ENCODE results near the gene NCOR1.
A peak's percentile ranks its signal among the peaks of the same experiment; 100 is the strongest.

NCOR1 gene

GRCh38 chr17:16001226-16001897 lies 214.0 kb downstream of the NCOR1 start:
- peaks cover 0 to 3% (median 0%) of the 10 kb centered on the region in 5 donors for H3K9me3 ChIP-seq (ENCODE audit: control insufficient read depth in 5 of 5, low read length in 5 of 5)
- peak overlapping the region in 3 of 5 donors; percentile 81 to 91 (median 84) for H3K4me3 ChIP-seq (ENCODE audit: low read depth in 1 of 5, low read length in 5 of 5)
- no peak overlapping the region for H3K9ac ChIP-seq (ENCODE audit: low read length in 5 of 5)
- no peaks in the 10 kb centered on the region for H3K27me3 ChIP-seq (ENCODE audit: control insufficient read depth in 5 of 5, insufficient read depth in 4 of 5, low read length in 5 of 5)
- H3K36me3 ChIP-seq (ENCODE audit: control insufficient read depth in 5 of 5, insufficient read depth in 5 of 5, low read length in 5 of 5): peaks cover 24 to 52% (median 40%) of the 10 kb centered on the region in 5 donors
- H3K4me1 ChIP-seq (ENCODE audit: control insufficient read depth in 5 of 5, insufficient read depth in 5 of 5, low read length in 5 of 5): peaks cover 4 to 34% (median 29%) of the 10 kb centered on the region in 5 donors
- H3K27ac ChIP-seq (ENCODE audit: low read depth, low read length): no peak overlapping the region

- Histone ChIP-seq H3K27ac (ENCODE audit: low read depth, low read length) (peak overlapping the region; percentile 77), H3K4me3 (ENCODE audit: low read depth in 1 of 5, low read length in 5 of 5) (peak overlapping the region; percentile 81 to 92 (median 84)), H3K9ac (ENCODE audit: low read length in 5 of 5) (peak overlapping the region in 4 of 5 donors; percentile 83 to 90 (median 86)), H3K4me1 (ENCODE audit: control insufficient read depth in 5 of 5, insufficient read depth in 5 of 5, low read length in 5 of 5) (peaks cover 4 to 34% (median 29%) of the 10 kb centered on the region in 5 donors), H3K9me3 (ENCODE audit: control insufficient read depth in 5 of 5, low read length in 5 of 5) (peaks cover 0 to 3% (median 0%) of the 10 kb centered on the region in 5 donors), H3K27me3 (ENCODE audit: control insufficient read depth in 5 of 5, insufficient read depth in 4 of 5, low read length in 5 of 5) (no peaks in the 10 kb centered on the region), H3K36me3 (ENCODE audit: control insufficient read depth in 5 of 5, insufficient read depth in 5 of 5, low read length in 5 of 5) (peaks cover 19 to 41% (median 29%) of the 10 kb centered on the region in 5 donors)
Observed at GRCh38 chr17:15999974-16000827, 215.1 kb downstream of the NCOR1 start.

DNA sequence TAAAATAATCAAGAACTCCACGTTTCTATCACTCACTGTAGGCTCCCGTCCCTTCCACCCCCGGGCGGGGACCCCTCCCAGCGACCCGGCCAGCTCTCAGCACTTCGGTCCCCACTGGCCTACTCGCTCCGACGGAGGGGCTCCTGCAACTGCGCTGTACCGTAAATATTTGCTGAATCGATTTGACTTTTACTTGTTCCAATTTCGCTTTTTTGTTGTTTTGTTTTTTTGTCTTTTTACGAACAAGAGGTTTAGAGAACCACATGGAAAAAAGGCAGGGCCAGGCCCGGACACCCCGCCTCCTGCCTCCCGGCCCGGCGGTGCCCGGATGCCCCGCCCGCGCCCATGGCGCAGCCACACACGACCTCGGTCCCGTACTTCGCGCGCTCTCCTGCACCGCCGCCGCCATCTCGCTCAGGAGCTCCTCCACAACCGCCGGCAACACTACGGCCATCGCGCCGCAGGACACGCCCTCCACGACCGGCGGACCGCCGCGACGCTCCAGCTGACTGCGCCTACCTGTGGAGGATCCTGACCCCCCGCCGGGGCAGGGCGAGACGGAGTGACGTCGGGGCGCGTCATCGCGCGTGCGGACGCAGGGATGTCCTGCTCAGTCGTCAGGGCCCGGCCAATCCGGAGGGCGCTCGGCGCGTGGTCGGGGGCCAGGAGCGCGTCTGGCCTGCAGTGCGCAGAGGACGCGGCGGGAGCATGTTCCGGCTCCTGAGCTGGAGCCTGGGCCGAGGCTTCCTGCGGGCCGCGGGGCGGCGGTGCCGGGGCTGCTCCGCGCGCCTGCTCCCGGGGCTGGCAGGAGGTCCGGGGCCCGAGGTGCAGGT lies 216.0 kb downstream of the NCOR1 start, which contains the start of the genes TTC19 and ZSWIM7:
TSS of gene TTC19 (plus strand) at position 684 of the 833 bp plus-strand sequence. CDS start at position 709, 25 bp downstream.
TSS of gene ZSWIM7 (minus strand) at position 564 of the 833 bp plus-strand sequence. CDS start at position 454, 110 bp downstream.
- Histone ChIP-seq H3K27ac (ENCODE audit: low read depth, low read length) (peak within 1 kb of the TSS; percentile 98), H3K36me3 (ENCODE audit: control insufficient read depth in 5 of 5, insufficient read depth in 5 of 5, low read length in 5 of 5) (peaks cover 10 to 33% (median 21%) of the 10 kb centered on the region in 5 donors), H3K4me1 (ENCODE audit: control insufficient read depth in 5 of 5, insufficient read depth in 5 of 5, low read length in 5 of 5) (peaks cover 4 to 32% (median 28%) of the 10 kb centered on the region in 5 donors), H3K27me3 (ENCODE audit: control insufficient read depth in 5 of 5, insufficient read depth in 4 of 5, low read length in 5 of 5) (no peaks in the 10 kb centered on the region), H3K9me3 (ENCODE audit: control insufficient read depth in 5 of 5, low read length in 5 of 5) (peaks cover 0 to 3% (median 0%) of the 10 kb centered on the region in 5 donors), H3K4me3 (ENCODE audit: low read depth in 1 of 5, low read length in 5 of 5) (peak within 1 kb of the TSS; percentile 81 to 92 (median 84)), H3K9ac (ENCODE audit: low read length in 5 of 5) (peak within 1 kb of the TSS; percentile 83 to 92 (median 90))

DNA sequence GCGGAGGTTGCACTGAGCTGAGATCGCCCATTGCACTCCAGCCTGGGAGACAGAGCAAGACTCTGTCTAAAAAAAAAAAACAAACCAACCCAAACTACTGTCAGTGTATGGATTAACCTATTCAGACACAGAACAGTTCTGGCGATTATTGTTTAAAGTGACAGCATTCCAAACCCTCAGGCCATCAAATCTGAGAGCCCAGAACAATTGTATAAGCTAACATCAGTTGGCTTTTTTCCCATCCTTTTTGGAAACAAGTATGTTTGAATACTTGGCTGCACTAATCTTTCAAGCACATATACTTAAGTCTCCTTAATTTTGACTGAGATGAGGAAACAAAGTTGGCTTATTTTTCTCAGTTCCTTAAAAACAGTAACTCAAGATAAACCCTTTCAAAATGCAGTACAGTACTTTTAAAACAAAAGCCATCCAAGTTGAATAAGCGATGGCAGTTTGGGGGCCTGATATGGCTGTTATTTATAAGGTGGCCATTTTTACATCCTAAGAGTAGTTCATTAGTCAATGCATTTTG lies 217.2 kb downstream of the NCOR1 start:
- H3K4me1 ChIP-seq (ENCODE audit: control insufficient read depth in 5 of 5, insufficient read depth in 5 of 5, low read length in 5 of 5): peaks cover 4 to 29% (median 20%) of the 10 kb centered on the region in 5 donors
- peak overlapping the region in 1 of 5 donors; percentile 82 for H3K4me3 ChIP-seq (ENCODE audit: low read depth in 1 of 5, low read length in 5 of 5)
- no peak overlapping the region for H3K9ac ChIP-seq (ENCODE audit: low read length in 5 of 5)
- H3K27me3 ChIP-seq (ENCODE audit: control insufficient read depth in 5 of 5, insufficient read depth in 4 of 5, low read length in 5 of 5): no peaks in the 10 kb centered on the region
- H3K36me3 ChIP-seq (ENCODE audit: control insufficient read depth in 5 of 5, insufficient read depth in 5 of 5, low read length in 5 of 5): peaks cover 0 to 26% (median 11%) of the 10 kb centered on the region in 5 donors
- peaks cover 0 to 3% (median 0%) of the 10 kb centered on the region in 5 donors for H3K9me3 ChIP-seq (ENCODE audit: control insufficient read depth in 5 of 5, low read length in 5 of 5)
- H3K27ac ChIP-seq (ENCODE audit: low read depth, low read length): peak overlapping the region; percentile 98

GRCh38 chr17:15996322-15996721 lies 219.0 kb downstream of the NCOR1 start:
- Histone ChIP-seq H3K36me3 (ENCODE audit: control insufficient read depth in 5 of 5, insufficient read depth in 5 of 5, low read length in 5 of 5) (peaks cover 0 to 15% (median 0%) of the 10 kb centered on the region in 5 donors), H3K27me3 (ENCODE audit: control insufficient read depth in 5 of 5, insufficient read depth in 4 of 5, low read length in 5 of 5) (no peaks in the 10 kb centered on the region), H3K9ac (ENCODE audit: low read length in 5 of 5) (no peak overlapping the region), H3K4me1 (ENCODE audit: control insufficient read depth in 5 of 5, insufficient read depth in 5 of 5, low read length in 5 of 5) (peaks cover 4 to 25% (median 20%) of the 10 kb centered on the region in 5 donors), H3K4me3 (ENCODE audit: low read depth in 1 of 5, low read length in 5 of 5) (no peak overlapping the region), H3K27ac (ENCODE audit: low read depth, low read length) (no peak overlapping the region), H3K9me3 (ENCODE audit: control insufficient read depth in 5 of 5, low read length in 5 of 5) (no peaks in the 10 kb centered on the region)

DNA sequence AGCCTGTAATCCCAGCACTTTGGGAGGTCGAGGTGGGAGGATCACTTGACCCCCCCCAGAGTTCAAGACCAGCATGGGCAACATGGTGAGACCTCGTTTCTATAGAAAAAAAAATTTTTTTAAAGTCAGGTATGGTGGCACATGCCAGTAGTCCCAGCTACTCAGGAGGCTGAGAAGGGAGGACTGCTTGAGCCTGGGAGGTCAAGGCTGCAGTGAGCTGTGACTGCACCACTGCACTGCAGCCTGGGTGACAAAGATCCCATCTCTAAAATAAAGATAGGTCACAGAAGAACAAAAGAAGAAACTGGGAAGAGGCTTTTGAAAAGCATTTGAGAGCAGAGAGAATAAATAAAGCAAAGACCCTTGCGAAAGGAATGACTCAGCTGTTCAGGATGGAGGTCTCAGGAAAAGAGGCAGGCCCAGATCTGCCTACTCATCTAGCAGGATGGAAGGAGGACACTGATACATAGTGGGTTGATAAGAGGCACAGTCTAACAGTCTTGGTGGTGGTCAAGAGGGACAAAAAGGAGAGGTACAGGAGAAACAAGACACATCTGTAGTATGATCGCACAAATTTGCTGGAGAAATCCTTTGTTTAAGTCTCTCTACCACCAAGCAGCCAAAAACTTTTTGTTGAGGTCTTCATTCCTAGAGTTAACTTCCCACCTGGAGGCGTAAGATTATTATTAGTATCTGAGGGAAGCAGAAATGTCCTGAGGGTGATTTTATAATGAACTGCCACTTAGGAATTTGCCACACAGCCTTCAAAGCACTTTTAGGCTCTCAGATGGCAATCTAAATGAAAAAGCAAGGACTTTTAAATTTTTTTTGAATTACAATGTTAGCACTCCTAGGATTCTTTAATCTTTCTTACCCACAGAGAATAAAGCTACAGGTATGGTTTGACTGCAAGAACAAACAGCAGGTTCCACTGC lies 233.4 kb downstream of the NCOR1 start:
- Histone ChIP-seq H3K4me3 (ENCODE audit: low read depth in 1 of 5, low read length in 5 of 5) (no peak overlapping the region), H3K4me1 (ENCODE audit: control insufficient read depth in 5 of 5, insufficient read depth in 5 of 5, low read length in 5 of 5) (no peaks in the 10 kb centered on the region), H3K9ac (ENCODE audit: low read length in 5 of 5) (no peak overlapping the region), H3K27ac (ENCODE audit: low read depth, low read length) (no peak overlapping the region), H3K27me3 (ENCODE audit: control insufficient read depth in 5 of 5, insufficient read depth in 4 of 5, low read length in 5 of 5) (no peaks in the 10 kb centered on the region), H3K36me3 (ENCODE audit: control insufficient read depth in 5 of 5, insufficient read depth in 5 of 5, low read length in 5 of 5) (peaks cover 30 to 81% (median 65%) of the 10 kb centered on the region in 5 donors), H3K9me3 (ENCODE audit: control insufficient read depth in 5 of 5, low read length in 5 of 5) (no peaks in the 10 kb centered on the region)

GRCh38 chr17:15981208-15981607 lies 234.1 kb downstream of the NCOR1 start:
- Histone ChIP-seq H3K9me3 (ENCODE audit: control insufficient read depth in 5 of 5, low read length in 5 of 5) (no peaks in the 10 kb centered on the region), H3K4me3 (ENCODE audit: low read depth in 1 of 5, low read length in 5 of 5) (no peak overlapping the region), H3K4me1 (ENCODE audit: control insufficient read depth in 5 of 5, insufficient read depth in 5 of 5, low read length in 5 of 5) (no peaks in the 10 kb centered on the region), H3K27ac (ENCODE audit: low read depth, low read length) (no peak overlapping the region), H3K27me3 (ENCODE audit: control insufficient read depth in 5 of 5, insufficient read depth in 4 of 5, low read length in 5 of 5) (no peaks in the 10 kb centered on the region), H3K36me3 (ENCODE audit: control insufficient read depth in 5 of 5, insufficient read depth in 5 of 5, low read length in 5 of 5) (peaks cover 30 to 81% (median 68%) of the 10 kb centered on the region in 5 donors), H3K9ac (ENCODE audit: low read length in 5 of 5) (no peak overlapping the region)

All from subcutaneous abdominal adipose tissue (tissue), 5 donors.